OCI-LY7 (cell line): ENCODE results near the gene SIL1. TPM values are rescaled to one million over a fixed set of nuclear protein-coding genes. Genes with fewer than 3 reads are reported as not detected.

ENCODE experiments used
- BruUV-seq: library from RNA; stranded (reverse); fragments of 400-500 nt; replicated peaks from 2 replicates; lab custom pipeline; 2021; lab: Mats Ljungman, UMichigan
- CTCF ChIA-PET: fragments of 300-600 bp; sonication (Branson Sonifier 250); formaldehyde crosslinking; loops from one replicate; lab custom pipeline; 2022; ENCODE audit warnings: antibody characterized with exemption; ENCODE audit not compliant: unreplicated experiment; lab: Charles Lee
- POLR2A ChIA-PET: fragments of 300-600 bp; sonication (Branson Sonifier 250); formaldehyde crosslinking; loops from one replicate; lab custom pipeline; 2022; ENCODE audit warnings: antibody characterized with exemption; lab: Charles Lee
- DNase-seq: peaks from one replicate; pipeline ENCODE4 v3.0.0-alpha.2; 2015; ENCODE audit warnings: low spot score
- H2AFZ ChIP-seq: fragments of 200-600 bp; sonication (generic), shearing (Covaris generic); 2 replicates; pipeline ENCODE4 v1.6.1; 2014; ENCODE audit warnings: mild to moderate bottlenecking, antibody characterized with exemption, low read length, moderate library complexity
- H3K27ac ChIP-seq: fragments of 200-600 bp; sonication (generic); 2 replicates; pipeline ENCODE4 v1.5.1; 2014; ENCODE audit warnings: mixed run types, low read depth, mild to moderate bottlenecking, moderate library complexity, low read length, inconsistent platforms; ENCODE audit not compliant: poor library complexity, severe bottlenecking
- H3K36me3 ChIP-seq: fragments of 200-600 bp; sonication (generic); 2 replicates; pipeline ENCODE4 v1.6.1; 2014; ENCODE audit warnings: mild to moderate bottlenecking, antibody characterized with exemption, low read length, moderate library complexity, mixed read lengths; ENCODE audit not compliant: insufficient read depth
- H3K4me1 ChIP-seq: fragments of 200-600 bp; sonication (generic); 2 replicates; pipeline ENCODE4 v1.5.1; 2014; ENCODE audit warnings: mild to moderate bottlenecking, low read length; ENCODE audit not compliant: insufficient read depth, poor library complexity, severe bottlenecking
- H3K4me2 ChIP-seq: fragments of 200-600 bp; sonication (generic); 2 replicates; pipeline ENCODE4 v1.6.1; 2014; ENCODE audit warnings: mild to moderate bottlenecking, low read length
- H3K4me3 ChIP-seq: fragments of 200-600 bp; sonication (generic); 2 replicates; pipeline ENCODE4 v1.5.1; 2014; ENCODE audit warnings: mild to moderate bottlenecking, low read depth, low read length; ENCODE audit not compliant: poor library complexity, severe bottlenecking
- H3K79me2 ChIP-seq: fragments of 200-600 bp; sonication (generic); 2 replicates; pipeline ENCODE4 v1.6.1; 2016; ENCODE audit warnings: low read depth, mild to moderate bottlenecking, low read length, moderate library complexity, mixed read lengths; ENCODE audit not compliant: insufficient read depth
- H3K9me2 ChIP-seq: fragments of 200-600 bp; sonication (generic); 2 replicates; pipeline ENCODE4 v1.6.1; 2016; ENCODE audit warnings: mild to moderate bottlenecking, low read length, mixed read lengths; ENCODE audit not compliant: insufficient read depth
- H3K9me3 ChIP-seq: fragments of 200-600 bp; sonication (generic); 2 replicates; pipeline ENCODE4 v1.6.1; 2014; ENCODE audit warnings: mild to moderate bottlenecking, mixed run types, low read length, mixed read lengths
- H4K20me1 ChIP-seq: fragments of 200-600 bp; sonication (generic); 2 replicates; pipeline ENCODE4 v1.6.1; 2014; ENCODE audit warnings: mild to moderate bottlenecking, antibody characterized with exemption, low read length, moderate library complexity, mixed read lengths; ENCODE audit not compliant: insufficient read depth
- CTCF ChIP-seq: fragments of 200-600 bp; sonication (generic); conservative IDR thresholded peaks from 2 replicates; pipeline ENCODE4 v1.5.1; 2014; ENCODE audit warnings: mild to moderate bottlenecking, antibody characterized with exemption, low read length, moderate library complexity, mixed read lengths
- EZH2phosphoT487 ChIP-seq: fragments of 200-600 bp; sonication (generic); IDR thresholded peaks from 2 replicates; pipeline ENCODE4 v1.6.1; 2018; ENCODE audit warnings: low read depth, borderline replicate concordance, mild to moderate bottlenecking, mixed run types, antibody characterized with exemption, low read length, moderate library complexity, mixed read lengths
- intact Hi-C: fragments of 100-400 bp; cut with micrococcal nuclease; formaldehyde crosslinking; loops from one replicate; pipeline ENCODE4 v1.10.0; 2022; ENCODE audit not compliant: unreplicated experiment
- total RNA-seq, 2 experiments: library from RNA; depleted of rRNA in 1 of 2; stranded (reverse); fragments of >200 nt in 1 of 2; shearing (Covaris generic) in 1 of 2; gene quantifications; 2 replicates each; pipeline ENCODE4 v1.2.3, GENCODE V29; 2014 to 2022

Gene SIL1
- total RNA-seq, 2 experiments from 2014 or later: 9.2 to 22.8 TPM

DNA sequence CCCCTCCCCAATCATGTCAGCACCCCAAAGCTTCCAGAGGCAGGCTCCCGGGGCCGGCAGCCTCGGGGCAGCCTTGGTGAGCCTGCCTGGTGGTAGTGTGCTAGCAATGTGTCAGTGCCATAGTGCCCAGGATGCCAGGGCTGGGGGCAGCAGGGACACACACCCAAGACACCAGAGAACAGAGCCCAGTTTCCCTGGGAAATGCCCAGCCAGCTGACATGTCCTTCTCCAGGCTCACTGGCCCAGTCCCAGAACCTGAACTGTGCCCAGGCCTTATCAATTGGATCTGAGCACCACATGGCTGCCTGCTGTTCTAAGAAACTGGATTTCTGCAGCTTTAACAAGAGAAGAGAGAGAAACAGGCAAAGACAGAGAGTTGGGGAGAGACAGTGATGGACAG is 248.2 kb downstream of the SIL1 start:
- Histone ChIP-seq H3K4me2 (no peak overlapping the region), H3K4me1 (no peaks in the 10 kb centered on the region), H3K9me2 (no peaks in the 10 kb centered on the region), H4K20me1 (no peaks in the 10 kb centered on the region), H3K27ac (no peak overlapping the region), H3K36me3 (no peaks in the 10 kb centered on the region), H3K4me3 (no peak overlapping the region), H3K9me3 (no peaks in the 10 kb centered on the region), H2AFZ (no peak overlapping the region), H3K79me2 (no peaks in the 10 kb centered on the region)
- POLR2A ChIA-PET: interaction anchor here (0.5 kb wide), 1 partner anchor 148 kb away, joined by 9 read pairs; no protein-coding TSS in a partner anchor
- TF ChIP-seq EZH2phosphoT487 (no peak), CTCF (no peak)
- BruUV-seq: no TSS peak
- intact Hi-C loops: no loop called here
- DNase-seq: no peak
- CTCF ChIA-PET: no interaction called here

- no peaks in the 10 kb centered on the region for H3K79me2 ChIP-seq
- ChIA-PET CTCF (no interaction called here), POLR2A (no interaction called here)
- H3K4me1 ChIP-seq: no peaks in the 10 kb centered on the region
- H3K4me3 ChIP-seq: no peak overlapping the region
- H3K9me3 ChIP-seq: no peaks in the 10 kb centered on the region
- TF ChIP-seq EZH2phosphoT487 (no peak), CTCF (no peak)
- H4K20me1 ChIP-seq: no peaks in the 10 kb centered on the region
- no TSS peak for BruUV-seq
- H3K4me2 ChIP-seq: no peak overlapping the region
- H3K27ac ChIP-seq: no peak overlapping the region
- no peak for DNase-seq
- no peaks in the 10 kb centered on the region for H3K9me2 ChIP-seq
- intact Hi-C loops: no loop called here
- H3K36me3 ChIP-seq: no peaks in the 10 kb centered on the region
- no peak overlapping the region for H2AFZ ChIP-seq
These were observed 249.0 kb downstream of the SIL1 start for GRCh38 chr5:138949223-138949574.

GRCh38 chr5:138948471-138949222 is 249.5 kb downstream of the SIL1 start:
- Histone ChIP-seq H2AFZ (no peak overlapping the region), H3K4me3 (no peak overlapping the region), H3K79me2 (no peaks in the 10 kb centered on the region), H4K20me1 (no peaks in the 10 kb centered on the region), H3K4me1 (no peaks in the 10 kb centered on the region), H3K9me3 (no peaks in the 10 kb centered on the region), H3K27ac (no peak overlapping the region), H3K9me2 (no peaks in the 10 kb centered on the region), H3K36me3 (no peaks in the 10 kb centered on the region), H3K4me2 (no peak overlapping the region)
- no TSS peak for BruUV-seq
- intact Hi-C loops: no loop called here
- CTCF ChIA-PET: no interaction called here
- no peak for DNase-seq
- TF ChIP-seq EZH2phosphoT487 (no peak), CTCF (no peak)
- POLR2A ChIA-PET: no interaction called here
